ENCODE data around the gene GPALPP1. TPM values are rescaled to one million over a fixed set of nuclear protein-coding genes. Genes with fewer than 3 reads are reported as not detected.
"Not testable (repeated sequence)": the region's sequence is repeated elsewhere in the genome, so short reads cannot be mapped to it uniquely, and the experiment has no call there.

GPALPP1 gene
- total RNA-seq, 1 donor from 2014 or later, result 31.2 TPM

- Mint-ChIP-seq H3K4me1 (ENCODE audit: unreplicated experiment) (no peaks in the 10 kb centered on the region), H3K27ac (ENCODE audit: unreplicated experiment) (no peak overlapping the region), H3K27me3 (ENCODE audit: unreplicated experiment) (no peaks in the 10 kb centered on the region), H3K9me3 (ENCODE audit: unreplicated experiment) (no peaks in the 10 kb centered on the region), H3K36me3 (ENCODE audit: unreplicated experiment) (peaks cover 31% of the 10 kb centered on the region), H3K4me3 (ENCODE audit: unreplicated experiment) (no peak overlapping the region)
- no peak for TF ChIP-seq CTCF (IDR thresholded peaks at IDR 0.05)
- DNase-seq (ENCODE audit: extremely low spot score, unreplicated experiment), result no peak
Observed at GRCh38 chr13:45007225-45007624, 17.9 kb downstream of the GPALPP1 start.

GRCh38 chr13:45007823-45008222 is 18.5 kb downstream of the GPALPP1 start:
- Mint-ChIP-seq H3K27ac (ENCODE audit: unreplicated experiment) (no peak overlapping the region), H3K27me3 (ENCODE audit: unreplicated experiment) (no peaks in the 10 kb centered on the region), H3K4me1 (ENCODE audit: unreplicated experiment) (no peaks in the 10 kb centered on the region), H3K9me3 (ENCODE audit: unreplicated experiment) (no peaks in the 10 kb centered on the region), H3K4me3 (ENCODE audit: unreplicated experiment) (no peak overlapping the region), H3K36me3 (ENCODE audit: unreplicated experiment) (peaks cover 29% of the 10 kb centered on the region)
- TF ChIP-seq CTCF (IDR thresholded peaks at IDR 0.05), result no peak
- DNase-seq (ENCODE audit: extremely low spot score, unreplicated experiment), result no peak

- H3K4me1 Mint-ChIP-seq (ENCODE audit: unreplicated experiment), result no peaks in the 10 kb centered on the region
- H3K27ac Mint-ChIP-seq (ENCODE audit: unreplicated experiment), result no peak overlapping the region
- no peak overlapping the region for H3K4me3 Mint-ChIP-seq (ENCODE audit: unreplicated experiment)
- no peak for DNase-seq (ENCODE audit: extremely low spot score, unreplicated experiment)
- H3K36me3 Mint-ChIP-seq (ENCODE audit: unreplicated experiment), result peaks cover 38% of the 10 kb centered on the region
- H3K27me3 Mint-ChIP-seq (ENCODE audit: unreplicated experiment), result no peaks in the 10 kb centered on the region
- no peaks in the 10 kb centered on the region for H3K9me3 Mint-ChIP-seq (ENCODE audit: unreplicated experiment)
- TF ChIP-seq CTCF (IDR thresholded peaks at IDR 0.05), result no peak
Observed at GRCh38 chr13:45011198-45011597, 21.9 kb downstream of the GPALPP1 start.

- Mint-ChIP-seq H3K9me3 (ENCODE audit: unreplicated experiment) (no peaks in the 10 kb centered on the region), H3K36me3 (ENCODE audit: unreplicated experiment) (peaks cover 42% of the 10 kb centered on the region), H3K4me3 (ENCODE audit: unreplicated experiment) (no peak overlapping the region), H3K27ac (ENCODE audit: unreplicated experiment) (no peak overlapping the region), H3K4me1 (ENCODE audit: unreplicated experiment) (no peaks in the 10 kb centered on the region), H3K27me3 (ENCODE audit: unreplicated experiment) (no peaks in the 10 kb centered on the region)
- no peak for TF ChIP-seq CTCF (IDR thresholded peaks at IDR 0.05)
- DNase-seq (ENCODE audit: extremely low spot score, unreplicated experiment), result no peak
Observed at GRCh38 chr13:45015300-45015699, 26.0 kb downstream of the GPALPP1 start.

- no peaks in the 10 kb centered on the region for H3K9me3 Mint-ChIP-seq (ENCODE audit: unreplicated experiment)
- H3K4me3 Mint-ChIP-seq (ENCODE audit: unreplicated experiment), result no peak overlapping the region
- H3K27ac Mint-ChIP-seq (ENCODE audit: unreplicated experiment), result no peak overlapping the region
- no peak for DNase-seq (ENCODE audit: extremely low spot score, unreplicated experiment)
- H3K27me3 Mint-ChIP-seq (ENCODE audit: unreplicated experiment), result no peaks in the 10 kb centered on the region
- peaks cover 2% of the 10 kb centered on the region for H3K4me1 Mint-ChIP-seq (ENCODE audit: unreplicated experiment)
- TF ChIP-seq CTCF (IDR thresholded peaks at IDR 0.05), result no peak
- peaks cover 41% of the 10 kb centered on the region for H3K36me3 Mint-ChIP-seq (ENCODE audit: unreplicated experiment)
Observed at GRCh38 chr13:45016792-45017425, 27.6 kb downstream of the GPALPP1 start.

- not testable (repeated sequence) for H3K27ac Mint-ChIP-seq (ENCODE audit: unreplicated experiment); H3K27me3 Mint-ChIP-seq (ENCODE audit: unreplicated experiment); H3K9me3 Mint-ChIP-seq (ENCODE audit: unreplicated experiment); H3K4me1 Mint-ChIP-seq (ENCODE audit: unreplicated experiment); H3K4me3 Mint-ChIP-seq (ENCODE audit: unreplicated experiment); DNase-seq (ENCODE audit: extremely low spot score, unreplicated experiment)
- H3K36me3 Mint-ChIP-seq (ENCODE audit: unreplicated experiment), result peaks cover 40% of the 10 kb centered on the region
Observed at GRCh38 chr13:45019981-45020380, 30.6 kb downstream of the GPALPP1 start.
